RWPE2 (cell line): ENCODE data around the gene CCT8.

Experiments used
- ATAC-seq: fragments of 200-7000 bp; cut with Tn5 transposase; 3 replicates; pipeline ENCODE4 v1.9.1; 2021; ENCODE audit warnings: low read depth
- DNase-seq: peaks from one replicate; pipeline ENCODE4 v3.0.0-alpha.2; 2020; ENCODE audit warnings: low spot score
- H3K27ac ChIP-seq: fragments of 450-650 bp; 2 replicates; pipeline ENCODE4 v1.5.1; 2017; ENCODE audit warnings: mild to moderate bottlenecking; ENCODE audit not compliant: poor library complexity, severe bottlenecking
- H3K27me3 ChIP-seq: fragments of 250-450 bp; sonication (Bioruptor Pico); 2 replicates; pipeline ENCODE4 v1.5.1; 2021; ENCODE audit warnings: mild to moderate bottlenecking, moderate library complexity; ENCODE audit not compliant: insufficient read depth, poor library complexity, severe bottlenecking
- H3K36me3 ChIP-seq: fragments of 250-450 bp; sonication (Bioruptor Pico); 2 replicates; pipeline ENCODE4 v1.5.1; 2020; ENCODE audit warnings: low read depth, mild to moderate bottlenecking, moderate library complexity
- H3K4me1 ChIP-seq: fragments of 250-450 bp; sonication (Bioruptor Pico); 2 replicates; pipeline ENCODE4 v1.5.1; 2021; ENCODE audit warnings: mild to moderate bottlenecking, moderate library complexity; ENCODE audit not compliant: insufficient read depth, poor library complexity, severe bottlenecking
- H3K4me3 ChIP-seq: fragments of 250-450 bp; sonication (Bioruptor Pico); 2 replicates; pipeline ENCODE4 v1.5.1; 2021; ENCODE audit warnings: mild to moderate bottlenecking, moderate library complexity; ENCODE audit not compliant: severe bottlenecking
- H3K9me3 ChIP-seq: fragments of 250-450 bp; sonication (Bioruptor Pico); 2 replicates; pipeline ENCODE4 v1.5.1; 2021; ENCODE audit warnings: mild to moderate bottlenecking, moderate library complexity; ENCODE audit not compliant: severe bottlenecking
- CTCF ChIP-seq: fragments of 450-650 bp; IDR thresholded peaks from one replicate; pipeline ENCODE4 v1.5.1; 2017; ENCODE audit warnings: mild to moderate bottlenecking, moderate library complexity; ENCODE audit not compliant: poor library complexity, severe bottlenecking

CCT8 gene

DNA sequence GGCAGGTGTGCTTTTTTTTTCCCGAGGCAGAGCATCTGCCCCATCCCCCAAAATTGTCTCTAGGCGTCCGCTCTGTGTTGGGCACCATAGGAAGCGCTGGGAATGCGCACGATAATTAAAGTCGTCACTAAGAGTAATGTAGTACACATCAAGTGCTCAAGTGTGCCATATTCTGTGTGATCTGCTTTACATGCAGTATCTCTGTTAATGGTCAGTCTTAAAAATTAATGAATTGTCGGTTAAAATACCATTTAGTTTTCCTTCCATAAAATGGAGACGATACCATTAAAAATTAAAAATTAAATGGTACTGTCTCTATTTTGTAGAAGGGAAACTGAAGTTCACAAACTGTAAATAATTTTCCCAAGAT lies 544 bp upstream of the CCT8 start:
- TF ChIP-seq CTCF: no peak
- Histone ChIP-seq H3K4me1 (peaks cover 33% of the 10 kb centered on the region), H3K36me3 (peaks cover 29% of the 10 kb centered on the region), H3K27ac (peak overlapping the region; percentile 60), H3K4me3 (peak overlapping the region; percentile 93), H3K9me3 (no peaks in the 10 kb centered on the region), H3K27me3 (no peaks in the 10 kb centered on the region)
- DNase-seq (no peak), ATAC-seq (peak; percentile 10; the same call in 2 of the 3 replicates)

- ATAC-seq: peak; percentile 3; the same call in 2 of the 3 replicates
- TF ChIP-seq CTCF: no peak
- no peaks in the 10 kb centered on the region for H3K27me3 ChIP-seq
- peak overlapping the region; percentile 93 for H3K4me3 ChIP-seq
- H3K9me3 ChIP-seq: no peaks in the 10 kb centered on the region
- H3K36me3 ChIP-seq: peaks cover 40% of the 10 kb centered on the region
- peaks cover 33% of the 10 kb centered on the region for H3K4me1 ChIP-seq
- DNase-seq: no peak
- peak overlapping the region; percentile 60 for H3K27ac ChIP-seq
Observed at GRCh38 chr21:29072873-29073221, 601 bp downstream of the CCT8 start.

DNA sequence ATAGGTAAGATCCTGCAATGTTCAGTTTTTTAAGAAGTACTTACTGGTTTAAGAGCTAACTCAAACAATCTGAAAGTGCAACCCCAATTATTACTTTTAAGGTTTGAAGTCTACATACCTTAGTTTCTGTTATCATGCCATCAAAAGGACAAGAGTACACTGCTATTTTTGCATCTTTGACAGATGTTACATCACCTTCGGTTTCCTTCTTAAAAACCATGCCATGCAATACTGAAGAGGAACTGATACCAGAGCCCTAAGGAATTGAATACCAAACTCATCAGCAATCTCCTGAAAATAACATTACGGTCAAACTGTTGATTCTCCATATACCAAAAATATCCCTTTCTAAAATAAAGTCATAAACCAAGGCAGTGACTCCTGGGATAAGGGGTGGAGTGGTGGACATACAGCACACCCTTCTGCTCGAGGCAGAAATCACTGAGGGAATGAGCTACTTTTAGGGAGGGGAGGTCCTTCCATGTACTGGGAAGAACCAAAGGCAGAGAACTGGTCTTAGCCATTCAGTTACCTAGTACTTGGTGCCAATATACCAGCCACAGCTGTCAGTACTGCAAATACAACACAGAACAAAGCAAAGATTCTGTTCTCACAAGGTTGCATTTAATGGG lies 8.5 kb downstream of the CCT8 start:
- Histone ChIP-seq H3K4me1 (peaks cover 3% of the 10 kb centered on the region), H3K36me3 (peaks cover 100% of the 10 kb centered on the region), H3K27ac (no peak overlapping the region), H3K27me3 (no peaks in the 10 kb centered on the region), H3K4me3 (no peak overlapping the region), H3K9me3 (no peaks in the 10 kb centered on the region)
- no peak for TF ChIP-seq CTCF
- DNase-seq: no peak
- ATAC-seq: no peak

GRCh38 chr21:29056538-29057050 lies 16.9 kb downstream of the CCT8 start:
- no peak overlapping the region for H3K4me3 ChIP-seq
- H3K36me3 ChIP-seq: peaks cover 87% of the 10 kb centered on the region
- TF ChIP-seq CTCF: no peak
- H3K27me3 ChIP-seq: no peaks in the 10 kb centered on the region
- DNase-seq: no peak
- H3K4me1 ChIP-seq: no peaks in the 10 kb centered on the region
- no peaks in the 10 kb centered on the region for H3K9me3 ChIP-seq
- no peak overlapping the region for H3K27ac ChIP-seq
- no peak for ATAC-seq

DNA sequence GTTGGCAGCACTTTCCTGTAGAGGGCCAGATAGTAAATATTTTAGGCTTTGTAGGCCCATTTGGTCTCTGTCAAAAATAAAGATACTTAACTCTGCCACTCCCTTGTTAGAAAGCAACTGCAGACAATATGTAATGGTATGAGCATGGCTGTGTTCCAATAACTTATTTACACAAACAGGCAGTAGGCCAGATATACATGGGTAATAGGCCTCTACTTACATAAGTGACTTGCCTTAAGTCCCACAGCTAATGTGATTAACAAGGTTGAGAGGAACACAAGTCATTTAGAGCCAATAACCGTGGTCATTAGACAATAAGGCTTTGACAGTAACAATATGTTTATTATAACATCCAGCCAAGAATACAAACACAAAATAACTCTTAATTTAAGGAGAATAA lies 17.4 kb downstream of the CCT8 start:
- no peak overlapping the region for H3K27ac ChIP-seq
- no peaks in the 10 kb centered on the region for H3K4me1 ChIP-seq
- DNase-seq (no peak), ATAC-seq (no peak)
- no peak for TF ChIP-seq CTCF
- no peaks in the 10 kb centered on the region for H3K27me3 ChIP-seq
- H3K36me3 ChIP-seq: peaks cover 81% of the 10 kb centered on the region
- H3K4me3 ChIP-seq: no peak overlapping the region
- no peaks in the 10 kb centered on the region for H3K9me3 ChIP-seq
